ENCODE results near the gene LPP.

LPP gene

GRCh38 chr3:188343894-188344293 lies 189.9 kb downstream of the LPP start:
- DNase-seq, result no peak

GRCh38 chr3:188345223-188345622 lies 191.3 kb downstream of the LPP start:
- peak; percentile 61 for DNase-seq

GRCh38 chr3:188348435-188349244 lies 194.7 kb downstream of the LPP start:
- DNase-seq, result peak; percentile 94

GRCh38 chr3:188349351-188349901 lies 195.5 kb downstream of the LPP start:
- no peak for DNase-seq

- no peak for DNase-seq
Measured at GRCh38 chr3:188349933-188350332, 196.0 kb downstream of the LPP start.

- no peak for DNase-seq
Measured at GRCh38 chr3:188350961-188351360, 197.0 kb downstream of the LPP start.

- no peak for DNase-seq
Measured at GRCh38 chr3:188351648-188352047, 197.7 kb downstream of the LPP start.

- no peak for DNase-seq
Measured at GRCh38 chr3:188352196-188352927, 198.4 kb downstream of the LPP start.

GRCh38 chr3:188353426-188353825 lies 199.5 kb downstream of the LPP start:
- DNase-seq, result no peak

GRCh38 chr3:188358787-188359493 lies 205.0 kb downstream of the LPP start:
- no peak for DNase-seq

GRCh38 chr3:188360364-188360881 lies 206.5 kb downstream of the LPP start:
- no peak for DNase-seq

- DNase-seq, result no peak
Measured at GRCh38 chr3:188361888-188362287, 207.9 kb downstream of the LPP start.

- peak; percentile 81 for DNase-seq
Measured at GRCh38 chr3:188362405-188362831, 208.5 kb downstream of the LPP start.

- no peak for DNase-seq
Measured at GRCh38 chr3:188365184-188365583, 211.2 kb downstream of the LPP start.

GRCh38 chr3:188365988-188366698 lies 212.2 kb downstream of the LPP start:
- DNase-seq, result no peak

GRCh38 chr3:188367678-188368077 lies 213.7 kb downstream of the LPP start:
- DNase-seq, result no peak

GRCh38 chr3:188369526-188369925 lies 215.6 kb downstream of the LPP start:
- DNase-seq, result peak; percentile 12

GRCh38 chr3:188370081-188370830 lies 216.3 kb downstream of the LPP start:
- DNase-seq, result no peak

GRCh38 chr3:188378786-188379185 lies 224.8 kb downstream of the LPP start:
- DNase-seq, result no peak

- no peak for DNase-seq
Measured at GRCh38 chr3:188380252-188380651, 226.3 kb downstream of the LPP start.

GRCh38 chr3:188380722-188381121 lies 226.8 kb downstream of the LPP start:
- DNase-seq, result no peak

GRCh38 chr3:188383748-188384147 lies 229.8 kb downstream of the LPP start:
- no peak for DNase-seq

Measured in HCEC 1CT (cell line).